Prostate gland (tissue), 2 donors: ENCODE results near the gene BET1.

Experiments
- POLR2A ChIP-seq: fragments of 450-650 bp; IDR thresholded peaks from one replicate; pipeline ENCODE4 v1.6.1; 2016; ENCODE audit warnings: antibody characterized with exemption, mild to moderate bottlenecking
- TF ChIP-seq, protein P1 (sequence below), 4 experiments: fragments of 200-600 bp in 2 of 4; fragments of 450-650 bp in 2 of 4; sonication (generic) in 2 of 4; IDR thresholded peaks; 1 replicate in 3 of 4; 2 replicates in 1 of 4; pipeline ENCODE4 v1.5.1; 2016 to 2019; ENCODE audit warnings: antibody characterized with exemption in 4 of 4, mild to moderate bottlenecking in 2 of 4, moderate library complexity in 2 of 4

DNA sequence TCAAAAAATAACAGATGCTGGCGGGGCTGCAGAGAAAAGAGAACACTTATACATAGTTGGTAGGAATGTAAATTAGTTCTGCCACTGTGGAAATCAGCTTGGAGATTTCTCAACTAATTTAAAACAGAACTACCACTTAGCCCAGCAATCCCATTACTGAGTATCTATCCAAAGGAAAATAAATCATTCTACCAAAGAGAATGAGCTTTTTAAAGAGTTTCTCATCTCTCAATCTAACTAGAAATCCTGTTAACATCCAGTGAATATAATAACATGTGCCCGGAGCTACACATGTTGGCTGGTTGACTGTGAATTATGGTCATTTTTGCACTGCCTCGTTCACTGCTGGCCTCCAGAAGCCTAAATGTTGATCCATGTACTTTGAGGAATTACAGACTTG, 39.3 kb downstream of the BET1 start:
- TF ChIP-seq, protein P1, sequence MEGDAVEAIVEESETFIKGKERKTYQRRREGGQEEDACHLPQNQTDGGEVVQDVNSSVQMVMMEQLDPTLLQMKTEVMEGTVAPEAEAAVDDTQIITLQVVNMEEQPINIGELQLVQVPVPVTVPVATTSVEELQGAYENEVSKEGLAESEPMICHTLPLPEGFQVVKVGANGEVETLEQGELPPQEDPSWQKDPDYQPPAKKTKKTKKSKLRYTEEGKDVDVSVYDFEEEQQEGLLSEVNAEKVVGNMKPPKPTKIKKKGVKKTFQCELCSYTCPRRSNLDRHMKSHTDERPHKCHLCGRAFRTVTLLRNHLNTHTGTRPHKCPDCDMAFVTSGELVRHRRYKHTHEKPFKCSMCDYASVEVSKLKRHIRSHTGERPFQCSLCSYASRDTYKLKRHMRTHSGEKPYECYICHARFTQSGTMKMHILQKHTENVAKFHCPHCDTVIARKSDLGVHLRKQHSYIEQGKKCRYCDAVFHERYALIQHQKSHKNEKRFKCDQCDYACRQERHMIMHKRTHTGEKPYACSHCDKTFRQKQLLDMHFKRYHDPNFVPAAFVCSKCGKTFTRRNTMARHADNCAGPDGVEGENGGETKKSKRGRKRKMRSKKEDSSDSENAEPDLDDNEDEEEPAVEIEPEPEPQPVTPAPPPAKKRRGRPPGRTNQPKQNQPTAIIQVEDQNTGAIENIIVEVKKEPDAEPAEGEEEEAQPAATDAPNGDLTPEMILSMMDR (IDR thresholded peaks at IDR 0.05), result no peak
- TF ChIP-seq POLR2A, result no peak
